NOMO-1 (cell line): ENCODE measurements around the gene SULT2A1.
A peak's percentile ranks its signal among the peaks of the same experiment; 100 is the strongest.
"Not testable (repeated sequence)": the region's sequence is repeated elsewhere in the genome, so short reads cannot be mapped to it uniquely, and the experiment has no call there.

ENCODE experiments used
- DNase-seq, 2 experiments: peaks; one replicate each; lab custom pipeline; 2025; ENCODE audit not compliant: unreplicated experiment in 2 of 2; lab: John Stamatoyannopoulos, UW

SULT2A1 gene

GRCh38 chr19:47886010-47886559 lies at the start of gene SULT2A1:
SULT2A1 (minus strand) TSS chr19:47886315; CDS start chr19:47886257, 58 bp downstream.
- no peak for DNase-seq

GRCh38 chr19:47928581-47928980 lies 42.5 kb upstream of the SULT2A1 start:
- DNase-seq, result not testable (repeated sequence)

- not testable (repeated sequence) for DNase-seq
Observed at GRCh38 chr19:47920107-47920506, 34.0 kb upstream of the SULT2A1 start.

GRCh38 chr19:47910191-47910590 lies 24.1 kb upstream of the SULT2A1 start:
- DNase-seq, result not testable (repeated sequence)

GRCh38 chr19:47909350-47909749 lies 23.2 kb upstream of the SULT2A1 start:
- not testable (repeated sequence) for DNase-seq

- no peak for DNase-seq
Observed at GRCh38 chr19:47901370-47901769, 15.3 kb upstream of the SULT2A1 start.

GRCh38 chr19:47899335-47899734 lies 13.2 kb upstream of the SULT2A1 start:
- DNase-seq, result no peak

GRCh38 chr19:47897861-47898260 lies 11.7 kb upstream of the SULT2A1 start:
- DNase-seq, result no peak

GRCh38 chr19:47896773-47897172 lies 10.7 kb upstream of the SULT2A1 start:
- DNase-seq, result no peak

GRCh38 chr19:47896019-47896418 lies 9.9 kb upstream of the SULT2A1 start:
- DNase-seq, result no peak

GRCh38 chr19:47895165-47895782 lies 9.2 kb upstream of the SULT2A1 start:
- DNase-seq, result no peak

- no peak for DNase-seq
Observed at GRCh38 chr19:47891923-47892666, 6.0 kb upstream of the SULT2A1 start.

GRCh38 chr19:47891622-47891922 lies 5.5 kb upstream of the SULT2A1 start:
- no peak for DNase-seq

GRCh38 chr19:47890865-47891621 lies 4.9 kb upstream of the SULT2A1 start:
- no peak for DNase-seq

GRCh38 chr19:47885067-47885463 lies 1.1 kb downstream of the SULT2A1 start:
- DNase-seq, result no peak

- DNase-seq, result no peak
Observed at GRCh38 chr19:47882890-47883289, 3.2 kb downstream of the SULT2A1 start.

- no peak for DNase-seq
Observed at GRCh38 chr19:47881757-47882156, 4.4 kb downstream of the SULT2A1 start.

GRCh38 chr19:47879385-47879784 lies 6.7 kb downstream of the SULT2A1 start:
- not testable (repeated sequence) for DNase-seq

GRCh38 chr19:47878906-47879305 lies 7.2 kb downstream of the SULT2A1 start:
- no peak for DNase-seq

- no peak for DNase-seq
Observed at GRCh38 chr19:47865166-47865565, 20.9 kb downstream of the SULT2A1 start.

GRCh38 chr19:47863514-47863936 lies 22.6 kb downstream of the SULT2A1 start:
- DNase-seq, result peak; percentile 49 to 51
